ENCODE measurements around the gene TM4SF4.

Gene TM4SF4

DNA sequence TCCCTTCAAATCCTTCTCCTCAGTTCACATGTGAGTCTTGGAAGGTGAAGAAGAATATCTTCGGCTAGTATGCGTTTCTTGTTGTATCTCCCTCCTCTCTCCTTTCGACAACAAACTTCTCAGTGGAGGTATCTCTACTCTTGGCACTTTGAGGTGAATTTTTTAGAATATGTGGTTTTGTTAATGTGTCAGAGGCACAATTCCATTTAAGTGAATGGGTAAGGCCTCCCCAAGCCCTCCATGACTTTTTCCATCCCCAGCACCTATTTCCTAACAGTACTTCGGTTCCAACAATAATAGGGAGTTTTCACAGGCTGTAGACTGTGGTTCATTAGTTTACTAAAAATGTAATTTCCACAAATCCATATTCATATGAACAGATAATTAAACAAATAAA lies 74.2 kb downstream of the TM4SF4 start:
- DNase-seq (ENCODE audit: low read depth) = no peak

DNA sequence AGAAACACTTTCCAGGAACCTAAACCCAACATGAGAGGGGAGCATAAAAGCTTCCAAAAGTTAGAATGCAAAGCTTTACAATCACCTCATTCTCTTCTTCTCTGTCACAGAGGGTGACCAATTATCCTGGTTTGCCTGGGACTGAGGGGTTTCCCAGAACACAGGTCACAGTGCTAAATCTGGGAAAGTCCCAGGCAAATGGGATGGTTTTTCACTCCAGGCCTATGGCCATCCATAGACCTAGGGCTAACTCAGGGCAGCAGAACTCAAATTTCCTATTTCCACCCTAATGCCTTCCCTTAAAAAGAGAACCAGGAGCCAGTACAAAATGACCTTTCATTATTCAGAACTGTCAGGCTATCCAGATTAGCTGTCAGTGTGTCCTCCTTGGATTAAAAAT lies 77.0 kb downstream of the TM4SF4 start:
- no peak for DNase-seq (ENCODE audit: low read depth)

DNA sequence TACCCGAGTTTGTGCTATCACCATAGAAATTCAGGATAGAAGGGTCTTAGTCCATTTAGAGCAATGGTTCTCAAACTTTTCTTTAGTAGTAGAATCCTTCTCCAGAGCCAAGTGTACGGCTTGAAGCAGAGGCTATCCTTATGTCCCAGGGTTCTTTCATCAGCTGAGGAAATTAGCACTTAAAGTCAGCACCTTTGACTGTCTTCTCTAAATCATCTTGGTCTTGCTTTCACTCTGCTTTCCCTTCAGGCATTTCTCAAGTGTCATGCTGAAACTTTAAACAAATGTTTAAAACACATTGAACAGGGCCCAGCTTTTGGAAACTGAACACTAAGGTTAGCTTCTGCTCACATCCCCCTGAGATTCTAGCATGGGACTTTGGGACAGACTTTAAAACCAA lies 78.2 kb downstream of the TM4SF4 start:
- DNase-seq (ENCODE audit: low read depth) = no peak

Data from activated T-helper 1 cell treated with Interleukin-2 at 50 U/mL for 16 hours (primary cell).